Mammary epithelial cell (primary cell): ENCODE data around the gene NADK.

Source experiments
- CTCF ChIP-seq, 2 donors: IDR thresholded peaks in 1 of 2; conservative IDR thresholded peaks in 1 of 2; 2 replicates each; pipeline ENCODE4 v1.5.1; 2011 to 2012; ENCODE audit warnings: inconsistent platforms in 2 of 2, low read length in 2 of 2, mild to moderate bottlenecking in 2 of 2, control low read depth in 1 of 2, low read depth in 1 of 2; ENCODE audit not compliant: insufficient read depth in 1 of 2; ENCODE audit errors: extremely low read depth in 1 of 2
- EZH2 ChIP-seq: IDR thresholded peaks from 2 replicates; pipeline ENCODE4 v1.6.1; 2012; ENCODE audit warnings: low read length, inconsistent platforms, borderline replicate concordance

- no peak for TF ChIP-seq EZH2
- no peak for TF ChIP-seq CTCF (conservative IDR thresholded peaks at IDR 0.05 in 1 of 2, IDR thresholded peaks at IDR 0.05 in 1 of 2; ENCODE audit: extremely low read depth in 1 of 2, insufficient read depth in 1 of 2, low read depth in 1 of 2, low read length in 2 of 2)
Measured at GRCh38 chr1:1826356-1827088, 48.3 kb upstream of the NADK start.
